Spleen (tissue), 7 donors: ENCODE results near the gene PIK3R6.

Experiments
- POLR2A ChIP-seq, 3 donors: fragments of 450-650 bp; IDR thresholded peaks; one replicate each; pipeline ENCODE4 v1.5.1; 2017; ENCODE audit warnings: antibody characterized with exemption in 3 of 3, mild to moderate bottlenecking in 1 of 3
- TF ChIP-seq, protein P1 (sequence below), 11 experiments: fragments of 200-600 bp in 7 of 11; fragments of 450-650 bp in 4 of 11; sonication (generic) in 4 of 11; IDR thresholded peaks in 8 of 11; conservative IDR thresholded peaks in 3 of 11; 1 replicate in 7 of 11; 2 replicates in 4 of 11; pipeline versions ENCODE4 v1.4.0 to v1.8.0; 2016 to 2021; ENCODE audit warnings: antibody characterized with exemption in 11 of 11, inconsistent platforms in 4 of 11, mild to moderate bottlenecking in 1 of 11
- donor health status: DM: no; HTN: no; CAD: no; lungs with moderate emphysema.
- donor health status: DM: no; HTN: no; CAD: no.
- donor health status: DM: no; HTN: no; CAD: no.

DNA sequence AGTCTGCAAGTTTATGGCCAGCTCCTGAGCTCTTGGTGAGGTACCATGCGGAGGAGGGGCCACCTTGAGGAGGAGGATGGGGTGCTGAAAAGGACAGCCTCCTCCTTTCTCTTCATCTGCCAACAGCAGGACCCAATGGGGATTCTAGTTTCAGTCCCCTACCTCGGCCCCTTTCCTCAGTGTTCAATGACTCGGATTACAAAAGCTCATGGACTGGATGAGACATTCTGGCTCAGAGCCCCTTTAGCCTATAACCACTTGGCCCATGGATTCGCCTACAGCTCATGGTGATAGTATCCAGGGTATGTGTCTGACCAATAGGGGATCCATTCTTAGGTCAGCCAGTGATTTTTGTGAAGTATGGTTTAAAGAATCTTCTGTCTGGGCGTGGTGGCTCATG lies 8.5 kb upstream of the PIK3R6 start:
- TF ChIP-seq, protein P1, sequence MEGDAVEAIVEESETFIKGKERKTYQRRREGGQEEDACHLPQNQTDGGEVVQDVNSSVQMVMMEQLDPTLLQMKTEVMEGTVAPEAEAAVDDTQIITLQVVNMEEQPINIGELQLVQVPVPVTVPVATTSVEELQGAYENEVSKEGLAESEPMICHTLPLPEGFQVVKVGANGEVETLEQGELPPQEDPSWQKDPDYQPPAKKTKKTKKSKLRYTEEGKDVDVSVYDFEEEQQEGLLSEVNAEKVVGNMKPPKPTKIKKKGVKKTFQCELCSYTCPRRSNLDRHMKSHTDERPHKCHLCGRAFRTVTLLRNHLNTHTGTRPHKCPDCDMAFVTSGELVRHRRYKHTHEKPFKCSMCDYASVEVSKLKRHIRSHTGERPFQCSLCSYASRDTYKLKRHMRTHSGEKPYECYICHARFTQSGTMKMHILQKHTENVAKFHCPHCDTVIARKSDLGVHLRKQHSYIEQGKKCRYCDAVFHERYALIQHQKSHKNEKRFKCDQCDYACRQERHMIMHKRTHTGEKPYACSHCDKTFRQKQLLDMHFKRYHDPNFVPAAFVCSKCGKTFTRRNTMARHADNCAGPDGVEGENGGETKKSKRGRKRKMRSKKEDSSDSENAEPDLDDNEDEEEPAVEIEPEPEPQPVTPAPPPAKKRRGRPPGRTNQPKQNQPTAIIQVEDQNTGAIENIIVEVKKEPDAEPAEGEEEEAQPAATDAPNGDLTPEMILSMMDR (IDR thresholded peaks at IDR 0.05 in 8 of 11, conservative IDR thresholded peaks at IDR 0.05 in 3 of 11) = no peak
- TF ChIP-seq POLR2A (IDR thresholded peaks at IDR 0.05) = no peak
